ENCODE measurements around the gene AFM.
A peak's percentile ranks its signal among the peaks of the same experiment; 100 is the strongest.

Gene AFM

DNA sequence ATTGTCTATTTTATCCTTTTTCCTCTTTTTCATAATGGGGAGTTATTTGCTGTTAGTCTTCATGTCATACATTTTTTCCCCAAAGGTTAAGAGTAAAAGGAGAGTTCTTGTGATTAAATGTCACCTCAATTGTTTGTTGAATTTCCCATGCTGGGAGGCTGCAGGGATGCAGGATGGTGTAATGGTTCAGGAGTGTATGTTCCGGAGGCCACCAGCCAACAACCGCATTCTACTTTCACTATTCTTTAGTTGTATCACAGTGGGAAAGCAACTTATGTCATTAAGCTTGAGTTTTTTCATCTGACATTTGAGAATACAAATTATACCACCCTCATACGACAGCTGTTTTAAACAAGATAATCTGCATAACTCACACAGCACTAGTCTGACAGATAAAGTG lies 30.1 kb upstream of the AFM start (continued):
- TF ChIP-seq ZNF302 (tag by site-specific recombination; IDR thresholded peaks at IDR 0.05; ENCODE audit: low read depth) (no peak), FEZF1 (tag by site-specific recombination; IDR thresholded peaks at IDR 0.05) (no peak), PRDM1 (tag by site-specific recombination; IDR thresholded peaks at IDR 0.05) (no peak), IKZF3 (tag by site-specific recombination; IDR thresholded peaks at IDR 0.05) (0 out of 2 replicates have a peak, but pooled peaks have one; percentile 20), ZNF585B (tag by site-specific recombination; IDR thresholded peaks at IDR 0.05) (no peak), ZNF211 (tag by site-specific recombination; IDR thresholded peaks at IDR 0.05; ENCODE audit: low read depth) (no peak)
- TF ChIP-seq, protein P1, sequence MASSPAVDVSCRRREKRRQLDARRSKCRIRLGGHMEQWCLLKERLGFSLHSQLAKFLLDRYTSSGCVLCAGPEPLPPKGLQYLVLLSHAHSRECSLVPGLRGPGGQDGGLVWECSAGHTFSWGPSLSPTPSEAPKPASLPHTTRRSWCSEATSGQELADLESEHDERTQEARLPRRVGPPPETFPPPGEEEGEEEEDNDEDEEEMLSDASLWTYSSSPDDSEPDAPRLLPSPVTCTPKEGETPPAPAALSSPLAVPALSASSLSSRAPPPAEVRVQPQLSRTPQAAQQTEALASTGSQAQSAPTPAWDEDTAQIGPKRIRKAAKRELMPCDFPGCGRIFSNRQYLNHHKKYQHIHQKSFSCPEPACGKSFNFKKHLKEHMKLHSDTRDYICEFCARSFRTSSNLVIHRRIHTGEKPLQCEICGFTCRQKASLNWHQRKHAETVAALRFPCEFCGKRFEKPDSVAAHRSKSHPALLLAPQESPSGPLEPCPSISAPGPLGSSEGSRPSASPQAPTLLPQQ (tag by site-specific recombination; IDR thresholded peaks at IDR 0.05), result no peak

DNA sequence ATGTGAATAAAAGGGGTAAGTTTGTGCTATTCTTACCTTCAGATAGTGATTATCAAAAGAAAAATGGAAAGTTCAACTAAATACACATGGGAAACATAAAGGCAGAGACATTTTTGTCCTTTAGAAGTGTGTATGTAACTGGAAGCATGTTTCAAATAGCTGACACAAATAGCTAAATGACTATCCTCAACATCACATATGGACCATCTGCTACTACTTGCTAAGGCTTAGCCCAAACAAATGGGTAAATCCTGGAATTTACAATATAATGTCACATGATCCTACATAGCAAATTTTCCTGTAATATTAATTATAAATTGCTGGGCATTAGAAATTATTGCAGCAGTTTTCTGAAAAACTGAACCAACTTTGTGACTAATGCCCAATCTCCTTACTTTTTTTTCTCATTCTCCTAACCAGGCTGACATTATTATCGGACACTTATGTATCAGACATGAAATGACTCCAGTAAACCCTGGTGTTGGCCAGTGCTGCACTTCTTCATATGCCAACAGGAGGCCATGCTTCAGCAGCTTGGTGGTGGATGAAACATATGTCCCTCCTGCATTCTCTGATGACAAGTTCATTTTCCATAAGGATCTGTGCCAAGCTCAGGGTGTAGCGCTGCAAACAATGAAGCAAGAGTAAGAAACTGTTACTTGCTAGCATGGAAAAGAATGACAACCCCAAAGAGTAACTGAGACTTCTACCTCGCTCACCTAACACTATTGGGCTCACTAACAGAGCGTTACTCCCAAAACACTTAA lies 29.4 kb upstream of the AFM start:
- H3K4me3 ChIP-seq (ENCODE audit: low read depth, low read length), result no peak overlapping the region
- H3K9me3 ChIP-seq (ENCODE audit: control insufficient read depth, insufficient read depth, low read depth, low read length), result no peaks in the 10 kb centered on the region
- POLR2A ChIA-PET, result no interaction called here
- H3K36me3 ChIP-seq (ENCODE audit: control insufficient read depth in 2 of 2, insufficient read depth in 1 of 2, low read length in 2 of 2), result no peaks in the 10 kb centered on the region
- TF ChIP-seq ZNF785 (tag by site-specific recombination; IDR thresholded peaks at IDR 0.05) (no peak), ZBTB17 (tag by site-specific recombination; IDR thresholded peaks at IDR 0.05) (no peak), ZBTB7A (tag by site-specific recombination; IDR thresholded peaks at IDR 0.05; ENCODE audit: low read depth) (no peak), ZNF426 (tag by site-specific recombination; IDR thresholded peaks at IDR 0.05) (no peak), ZNF221 (tag by site-specific recombination; IDR thresholded peaks at IDR 0.05; ENCODE audit: borderline replicate concordance) (no peak), ZBTB1 (tag by site-specific recombination; IDR thresholded peaks at IDR 0.05) (no peak), PRDM1 (tag by site-specific recombination; IDR thresholded peaks at IDR 0.05) (no peak), ZNF292 (tag by site-specific recombination; IDR thresholded peaks at IDR 0.05; ENCODE audit: borderline replicate concordance, low read depth) (no peak), ZNF677 (tag by site-specific recombination; IDR thresholded peaks at IDR 0.05) (no peak), KLF9 (tag by site-specific recombination; IDR thresholded peaks at IDR 0.05; ENCODE audit: low read depth) (no peak)
- TF ChIP-seq, protein P2, sequence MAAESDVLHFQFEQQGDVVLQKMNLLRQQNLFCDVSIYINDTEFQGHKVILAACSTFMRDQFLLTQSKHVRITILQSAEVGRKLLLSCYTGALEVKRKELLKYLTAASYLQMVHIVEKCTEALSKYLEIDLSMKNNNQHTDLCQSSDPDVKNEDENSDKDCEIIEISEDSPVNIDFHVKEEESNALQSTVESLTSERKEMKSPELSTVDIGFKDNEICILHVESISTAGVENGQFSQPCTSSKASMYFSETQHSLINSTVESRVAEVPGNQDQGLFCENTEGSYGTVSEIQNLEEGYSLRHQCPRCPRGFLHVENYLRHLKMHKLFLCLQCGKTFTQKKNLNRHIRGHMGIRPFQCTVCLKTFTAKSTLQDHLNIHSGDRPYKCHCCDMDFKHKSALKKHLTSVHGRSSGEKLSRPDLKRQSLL (tag by site-specific recombination; IDR thresholded peaks at IDR 0.05), result no peak
- TF ChIP-seq, protein P3, sequence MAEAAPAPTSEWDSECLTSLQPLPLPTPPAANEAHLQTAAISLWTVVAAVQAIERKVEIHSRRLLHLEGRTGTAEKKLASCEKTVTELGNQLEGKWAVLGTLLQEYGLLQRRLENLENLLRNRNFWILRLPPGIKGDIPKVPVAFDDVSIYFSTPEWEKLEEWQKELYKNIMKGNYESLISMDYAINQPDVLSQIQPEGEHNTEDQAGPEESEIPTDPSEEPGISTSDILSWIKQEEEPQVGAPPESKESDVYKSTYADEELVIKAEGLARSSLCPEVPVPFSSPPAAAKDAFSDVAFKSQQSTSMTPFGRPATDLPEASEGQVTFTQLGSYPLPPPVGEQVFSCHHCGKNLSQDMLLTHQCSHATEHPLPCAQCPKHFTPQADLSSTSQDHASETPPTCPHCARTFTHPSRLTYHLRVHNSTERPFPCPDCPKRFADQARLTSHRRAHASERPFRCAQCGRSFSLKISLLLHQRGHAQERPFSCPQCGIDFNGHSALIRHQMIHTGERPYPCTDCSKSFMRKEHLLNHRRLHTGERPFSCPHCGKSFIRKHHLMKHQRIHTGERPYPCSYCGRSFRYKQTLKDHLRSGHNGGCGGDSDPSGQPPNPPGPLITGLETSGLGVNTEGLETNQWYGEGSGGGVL (tag by site-specific recombination; IDR thresholded peaks at IDR 0.05), result no peak
- TF ChIP-seq, protein P4, sequence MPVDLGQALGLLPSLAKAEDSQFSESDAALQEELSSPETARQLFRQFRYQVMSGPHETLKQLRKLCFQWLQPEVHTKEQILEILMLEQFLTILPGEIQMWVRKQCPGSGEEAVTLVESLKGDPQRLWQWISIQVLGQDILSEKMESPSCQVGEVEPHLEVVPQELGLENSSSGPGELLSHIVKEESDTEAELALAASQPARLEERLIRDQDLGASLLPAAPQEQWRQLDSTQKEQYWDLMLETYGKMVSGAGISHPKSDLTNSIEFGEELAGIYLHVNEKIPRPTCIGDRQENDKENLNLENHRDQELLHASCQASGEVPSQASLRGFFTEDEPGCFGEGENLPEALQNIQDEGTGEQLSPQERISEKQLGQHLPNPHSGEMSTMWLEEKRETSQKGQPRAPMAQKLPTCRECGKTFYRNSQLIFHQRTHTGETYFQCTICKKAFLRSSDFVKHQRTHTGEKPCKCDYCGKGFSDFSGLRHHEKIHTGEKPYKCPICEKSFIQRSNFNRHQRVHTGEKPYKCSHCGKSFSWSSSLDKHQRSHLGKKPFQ (tag by site-specific recombination; IDR thresholded peaks at IDR 0.05), result no peak
- TF ChIP-seq, protein P5, sequence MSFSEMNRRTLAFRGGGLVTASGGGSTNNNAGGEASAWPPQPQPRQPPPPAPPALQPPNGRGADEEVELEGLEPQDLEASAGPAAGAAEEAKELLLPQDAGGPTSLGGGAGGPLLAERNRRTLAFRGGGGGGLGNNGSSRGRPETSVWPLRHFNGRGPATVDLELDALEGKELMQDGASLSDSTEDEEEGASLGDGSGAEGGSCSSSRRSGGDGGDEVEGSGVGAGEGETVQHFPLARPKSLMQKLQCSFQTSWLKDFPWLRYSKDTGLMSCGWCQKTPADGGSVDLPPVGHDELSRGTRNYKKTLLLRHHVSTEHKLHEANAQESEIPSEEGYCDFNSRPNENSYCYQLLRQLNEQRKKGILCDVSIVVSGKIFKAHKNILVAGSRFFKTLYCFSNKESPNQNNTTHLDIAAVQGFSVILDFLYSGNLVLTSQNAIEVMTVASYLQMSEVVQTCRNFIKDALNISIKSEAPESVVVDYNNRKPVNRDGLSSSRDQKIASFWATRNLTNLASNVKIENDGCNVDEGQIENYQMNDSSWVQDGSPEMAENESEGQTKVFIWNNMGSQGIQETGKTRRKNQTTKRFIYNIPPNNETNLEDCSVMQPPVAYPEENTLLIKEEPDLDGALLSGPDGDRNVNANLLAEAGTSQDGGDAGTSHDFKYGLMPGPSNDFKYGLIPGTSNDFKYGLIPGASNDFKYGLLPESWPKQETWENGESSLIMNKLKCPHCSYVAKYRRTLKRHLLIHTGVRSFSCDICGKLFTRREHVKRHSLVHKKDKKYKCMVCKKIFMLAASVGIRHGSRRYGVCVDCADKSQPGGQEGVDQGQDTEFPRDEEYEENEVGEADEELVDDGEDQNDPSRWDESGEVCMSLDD (tag by site-specific recombination; IDR thresholded peaks at IDR 0.05), result no peak
- TF ChIP-seq, protein P6, sequence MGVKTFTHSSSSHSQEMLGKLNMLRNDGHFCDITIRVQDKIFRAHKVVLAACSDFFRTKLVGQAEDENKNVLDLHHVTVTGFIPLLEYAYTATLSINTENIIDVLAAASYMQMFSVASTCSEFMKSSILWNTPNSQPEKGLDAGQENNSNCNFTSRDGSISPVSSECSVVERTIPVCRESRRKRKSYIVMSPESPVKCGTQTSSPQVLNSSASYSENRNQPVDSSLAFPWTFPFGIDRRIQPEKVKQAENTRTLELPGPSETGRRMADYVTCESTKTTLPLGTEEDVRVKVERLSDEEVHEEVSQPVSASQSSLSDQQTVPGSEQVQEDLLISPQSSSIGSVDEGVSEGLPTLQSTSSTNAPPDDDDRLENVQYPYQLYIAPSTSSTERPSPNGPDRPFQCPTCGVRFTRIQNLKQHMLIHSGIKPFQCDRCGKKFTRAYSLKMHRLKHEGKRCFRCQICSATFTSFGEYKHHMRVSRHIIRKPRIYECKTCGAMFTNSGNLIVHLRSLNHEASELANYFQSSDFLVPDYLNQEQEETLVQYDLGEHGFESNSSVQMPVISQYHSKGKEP (tag by site-specific recombination; IDR thresholded peaks at IDR 0.05), result no peak
- H3K4me1 ChIP-seq (ENCODE audit: control insufficient read depth, insufficient read depth, low read length), result no peaks in the 10 kb centered on the region
- CTCF ChIA-PET, result interaction anchor here (0.6 to 1.1 kb wide), 2 partner anchors 111 to 410 kb away, joined by 3 to 5 read pairs; no protein-coding TSS in a partner anchor
- H3K27ac ChIP-seq (ENCODE audit: extremely low read depth, low read depth, low read length), result no peak overlapping the region

Data from HEK293 (cell line).